Endothelial cell of umbilical vein (primary cell): Measurements from ENCODE around the gene AATF. TPM values are rescaled to one million over a fixed set of nuclear protein-coding genes. Genes with fewer than 3 reads are reported as not detected.

Experiments
- BruUV-seq: library from RNA; stranded (reverse); fragments of 400-500 nt; replicated peaks from 2 replicates; lab custom pipeline; 2021; lab: Mats Ljungman, UMichigan
- CTCF ChIA-PET: fragments of 300-600, 350-600 bp; sonication (Branson Sonifier 250); formaldehyde crosslinking; loops from one replicate; lab custom pipeline; 2021; ENCODE audit warnings: antibody characterized with exemption, inconsistent platforms; lab: Charles Lee
- POLR2A ChIA-PET: fragments of 300-600, 350-600 bp; sonication (Branson Sonifier 250); formaldehyde crosslinking; loops from one replicate; lab custom pipeline; 2021; ENCODE audit warnings: antibody characterized with exemption, inconsistent platforms; lab: Charles Lee
- DNase-seq: peaks from one replicate; pipeline ENCODE4 v3.0.0-alpha.2; 2011; ENCODE audit warnings: low read depth, low spot score
- FAIRE-seq: peaks from 2 replicates; lab custom pipeline; 2011; peaks lifted over from hg19 to GRCh38; lab: Jason Lieb, UNC
- H2AFZ ChIP-seq: 2 replicates; pipeline ENCODE4 v1.6.0; 2012; ENCODE audit warnings: low read depth, low read length, control low read depth, inconsistent platforms
- H3K27ac ChIP-seq: 2 replicates; pipeline ENCODE4 v1.5.1; 2011; ENCODE audit warnings: low read depth, mild to moderate bottlenecking, control low read depth, low read length, moderate library complexity; ENCODE audit not compliant: insufficient read depth
- H3K27me3 ChIP-seq, 2 experiments: 2 replicates each; pipeline versions ENCODE4 v1.6.0 to v1.6.1; 2011; ENCODE audit warnings: low read length in 2 of 2, mixed read lengths in 1 of 2; ENCODE audit not compliant: control insufficient read depth in 2 of 2, insufficient read depth in 2 of 2
- H3K36me3 ChIP-seq, 2 experiments: 2 replicates in 1 of 2; 3 replicates in 1 of 2; pipeline ENCODE4 v1.5.1; 2011; ENCODE audit warnings: low read length in 2 of 2, mild to moderate bottlenecking in 1 of 2, moderate library complexity in 1 of 2; ENCODE audit not compliant: control insufficient read depth in 2 of 2, insufficient read depth in 2 of 2; ENCODE audit errors: extremely low read depth in 1 of 2
- H3K4me1 ChIP-seq: 3 replicates; pipeline ENCODE4 v1.5.1; 2011; ENCODE audit warnings: mild to moderate bottlenecking, low read length; ENCODE audit not compliant: control insufficient read depth, insufficient read depth; ENCODE audit errors: extremely low read depth
- H3K4me2 ChIP-seq: 2 replicates; pipeline ENCODE4 v1.6.1; 2011; ENCODE audit warnings: low read length, control low read depth, mixed read lengths; ENCODE audit not compliant: insufficient read depth
- H3K4me3 ChIP-seq, 3 experiments: fragments of 200-600 bp in 1 of 3; sonication (generic), shearing (Covaris generic) in 1 of 3; replicated peaks in 1 of 3; 2 replicates each; pipeline ENCODE4 v1.5.1; 2011 to 2016; ENCODE audit warnings: control low read depth in 3 of 3, low read length in 3 of 3, mild to moderate bottlenecking in 2 of 3, inconsistent platforms in 1 of 3, low read depth in 1 of 3, moderate library complexity in 1 of 3; ENCODE audit not compliant: insufficient read depth in 1 of 3
- H3K79me2 ChIP-seq: 2 replicates; pipeline ENCODE4 v1.6.0; 2012; ENCODE audit warnings: low read length, inconsistent platforms; ENCODE audit not compliant: control insufficient read depth, insufficient read depth
- H3K9ac ChIP-seq: replicated peaks from 2 replicates; pipeline ENCODE3; 2011; ENCODE audit warnings: low read length, control low read depth; ENCODE audit not compliant: insufficient read depth; ENCODE audit errors: extremely low read depth
- H3K9me1 ChIP-seq: replicated peaks from 3 replicates; pipeline ENCODE4 v1.6.0; 2011; ENCODE audit warnings: mild to moderate bottlenecking, low read length; ENCODE audit not compliant: control insufficient read depth, insufficient read depth; ENCODE audit errors: extremely low read depth
- H3K9me3 ChIP-seq: replicated peaks from 2 replicates; pipeline ENCODE4 v1.5.1; 2012; ENCODE audit warnings: low read length, inconsistent platforms; ENCODE audit not compliant: control insufficient read depth, insufficient read depth
- H4K20me1 ChIP-seq: replicated peaks from 2 replicates; pipeline ENCODE3; 2011; ENCODE audit warnings: mild to moderate bottlenecking, low read length; ENCODE audit not compliant: control insufficient read depth, insufficient read depth; ENCODE audit errors: extremely low read depth
- CTCF ChIP-seq, 2 donors: IDR thresholded peaks; 1 replicate in 1 of 2; 2 replicates in 1 of 2; pipeline ENCODE4 v1.5.1; 2011; ENCODE audit warnings: low read length in 2 of 2, mild to moderate bottlenecking in 2 of 2, moderate library complexity in 2 of 2, control low read depth in 1 of 2, inconsistent platforms in 1 of 2, low read depth in 1 of 2; ENCODE audit not compliant: insufficient read depth in 1 of 2; ENCODE audit errors: extremely low read depth in 1 of 2
- EZH2 ChIP-seq: IDR thresholded peaks from 2 replicates; pipeline ENCODE4 v1.6.1; 2012; ENCODE audit warnings: borderline replicate concordance, low read depth, mild to moderate bottlenecking, moderate library complexity, low read length, inconsistent platforms; ENCODE audit not compliant: severe bottlenecking
- FOS ChIP-seq: IDR thresholded peaks from 2 replicates; pipeline ENCODE4 v1.6.1; 2011; ENCODE audit warnings: mild to moderate bottlenecking, low read length, moderate library complexity, borderline replicate concordance; ENCODE audit not compliant: insufficient read depth
- GATA2 ChIP-seq: IDR thresholded peaks from 2 replicates; pipeline ENCODE4 v1.7.0; 2011; ENCODE audit warnings: low read depth, mild to moderate bottlenecking, moderate library complexity, mixed read lengths, low read length; ENCODE audit not compliant: insufficient read length, insufficient read depth
- POLR2AphosphoS5 ChIP-seq: IDR thresholded peaks from 2 replicates; pipeline ENCODE4 v1.6.1; 2012; ENCODE audit warnings: low read depth, mild to moderate bottlenecking, control low read depth, low read length, moderate library complexity; ENCODE audit not compliant: insufficient read depth
- dilution Hi-C: fragments of 300-500 bp; cut with MboI; formaldehyde crosslinking; loops from one replicate; pipeline ENCODE4 v1.15.0; 2019; ENCODE audit warnings: low sequenced_read_pairs; ENCODE audit not compliant: extremely low pct_ligation_motif_present
- intact Hi-C: fragments of 100-400 bp; cut with micrococcal nuclease; formaldehyde crosslinking; loops from one replicate; pipeline ENCODE4 v1.10.0; 2022
- polyA plus RNA-seq, 4 experiments: library from polyadenylated mRNA; depleted of rRNA in 3 of 4; stranded (reverse) in 3 of 4; unstranded in 1 of 4; fragments of >200 nt; gene quantifications; 2 replicates each; pipeline versions ENCODE4 v1.2.1 to v1.2.3, GENCODE V29; 2011 to 2012; ENCODE audit warnings: missing spikeins in 1 of 4
- total RNA-seq: library from RNA; stranded (reverse); gene quantifications from 2 replicates; pipeline ENCODE4 v1.2.3, GENCODE V29; 2021

Gene AATF
- total and polyA plus RNA-seq, 2 donors (not counting 3 experiments of a cell fraction or from before 2014, with no cell fraction given), result 15.7 to 47.2 TPM

GRCh38 chr17:37081287-37081686 is 132.5 kb downstream of the AATF start:
- no peaks in the 10 kb centered on the region for H3K27me3 ChIP-seq
- no peaks in the 10 kb centered on the region for H3K9me3 ChIP-seq
- FAIRE-seq (no peak), DNase-seq (peak; percentile 39)
- TF ChIP-seq GATA2 (peak; percentile 42), EZH2 (no peak), CTCF (IDR thresholded peaks at IDR 0.05; ENCODE audit: extremely low read depth in 1 of 2, insufficient read depth in 1 of 2, low read depth in 1 of 2, low read length in 2 of 2) (peak; percentile 12 to 24), POLR2AphosphoS5 (no peak)
- no peak overlapping the region for H3K9ac ChIP-seq
- no peak overlapping the region for H2AFZ ChIP-seq
- H3K79me2 ChIP-seq, result no peaks in the 10 kb centered on the region
- H3K4me1 ChIP-seq, result peaks cover 5% of the 10 kb centered on the region
- H3K4me2 ChIP-seq, result no peak overlapping the region
- dilution Hi-C loops (no loop called here), intact Hi-C loops (no loop called here)
- ChIA-PET CTCF (interaction anchor here (0.8 to 2.2 kb wide), 10 partner anchors 9 to 453 kb away, joined by 3 to 10 read pairs (median 4); no protein-coding TSS in a partner anchor), POLR2A (interaction anchor here (0.8 kb wide), 1 partner anchor 30 kb away, joined by 3 read pairs; no protein-coding TSS in a partner anchor)
- H3K9me1 ChIP-seq, result no peaks in the 10 kb centered on the region
- BruUV-seq, result no TSS peak
- no peaks in the 10 kb centered on the region for H4K20me1 ChIP-seq
- no peak overlapping the region for H3K27ac ChIP-seq
- H3K36me3 ChIP-seq, result peaks cover 2 to 3% of the 10 kb centered on the region in 2 experiments
- H3K4me3 ChIP-seq, result no peak overlapping the region

GRCh38 chr17:37082311-37082860 is 133.6 kb downstream of the AATF start:
- dilution Hi-C loops, result no loop called here
- Histone ChIP-seq H4K20me1 (no peaks in the 10 kb centered on the region), H3K36me3 (peaks cover 6 to 10% of the 10 kb centered on the region in 2 experiments), H2AFZ (no peak overlapping the region), H3K27me3 (no peaks in the 10 kb centered on the region), H3K9me3 (no peaks in the 10 kb centered on the region), H3K4me1 (peaks cover 5% of the 10 kb centered on the region), H3K27ac (no peak overlapping the region), H3K4me2 (no peak overlapping the region), H3K9ac (no peak overlapping the region), H3K79me2 (no peaks in the 10 kb centered on the region), H3K9me1 (no peaks in the 10 kb centered on the region), H3K4me3 (no peak overlapping the region)
- no peak for DNase-seq
- no peak for FAIRE-seq
- TF ChIP-seq POLR2AphosphoS5 (peak; percentile 13), FOS (no peak)
- intact Hi-C loops, result no loop called here
- no TSS peak for BruUV-seq
- POLR2A ChIA-PET, result no interaction called here
- CTCF ChIA-PET, result interaction anchor here (1.0 to 2.2 kb wide), 5 partner anchors 10 to 291 kb away, joined by 3 to 10 read pairs (median 4); no protein-coding TSS in a partner anchor
